Hepatocyte (in vitro differentiated cells): ENCODE measurements around the gene MRPL19. TPM values are rescaled to one million over a fixed set of nuclear protein-coding genes. Genes with fewer than 3 reads are reported as not detected.

ENCODE experiments used
- DNase-seq: peaks from one replicate; pipeline ENCODE4 v3.0.0-alpha.2; 2016; ENCODE audit warnings: low spot score
- H2AFZ ChIP-seq: fragments of 200-600 bp; sonication (generic); 2 replicates; pipeline ENCODE4 v1.6.0; 2016; ENCODE audit warnings: antibody characterized with exemption, mild to moderate bottlenecking
- H3K27ac ChIP-seq: fragments of 200-600 bp; sonication (generic); 2 replicates; pipeline ENCODE4 v1.5.1; 2016; ENCODE audit warnings: mild to moderate bottlenecking
- H3K27me3 ChIP-seq: fragments of 200-600 bp; sonication (generic); 2 replicates; pipeline ENCODE4 v1.6.1; 2016
- H3K36me3 ChIP-seq: fragments of 200-600 bp; sonication (generic); replicated peaks from 2 replicates; pipeline ENCODE4 v1.5.1; 2016; ENCODE audit warnings: low read depth; ENCODE audit not compliant: insufficient read depth
- H3K4me1 ChIP-seq: fragments of 200-600 bp; sonication (generic); 2 replicates; pipeline ENCODE4 v1.5.1; 2016; ENCODE audit warnings: mild to moderate bottlenecking, moderate library complexity; ENCODE audit not compliant: insufficient read depth
- H3K4me2 ChIP-seq: fragments of 200-600 bp; sonication (generic); 2 replicates; pipeline ENCODE4 v1.6.0; 2016
- H3K4me3 ChIP-seq: fragments of 200-600 bp; sonication (generic); 2 replicates; pipeline ENCODE4 v1.5.1; 2016; ENCODE audit warnings: mild to moderate bottlenecking
- H3K79me2 ChIP-seq: fragments of 200-600 bp; sonication (generic); 2 replicates; pipeline ENCODE4 v1.6.0; 2017; ENCODE audit warnings: mild to moderate bottlenecking
- H3K9me2 ChIP-seq: fragments of 200-600 bp; sonication (generic); replicated peaks from 2 replicates; pipeline ENCODE4 v1.6.0; 2017; ENCODE audit warnings: mild to moderate bottlenecking; ENCODE audit not compliant: insufficient read depth
- H3K9me3 ChIP-seq: fragments of 200-600 bp; sonication (generic); 2 replicates; pipeline ENCODE4 v1.5.1; 2016; ENCODE audit warnings: low read depth, mild to moderate bottlenecking
- H4K20me1 ChIP-seq: fragments of 200-600 bp; sonication (generic); 2 replicates; pipeline ENCODE4 v1.6.0; 2016; ENCODE audit warnings: mild to moderate bottlenecking; ENCODE audit not compliant: insufficient read depth, poor library complexity, severe bottlenecking
- EZH2 ChIP-seq: fragments of 200-600 bp; sonication (generic); IDR thresholded peaks from 2 replicates; pipeline ENCODE4 v1.6.1; 2016; ENCODE audit warnings: antibody characterized with exemption, mild to moderate bottlenecking, borderline replicate concordance
- EZH2phosphoT487 ChIP-seq: fragments of 200-600 bp; sonication (generic); IDR thresholded peaks from one replicate; pipeline ENCODE4 v1.6.1; 2018; ENCODE audit warnings: antibody characterized with exemption, mild to moderate bottlenecking, low read depth, moderate library complexity; ENCODE audit not compliant: unreplicated experiment, severe bottlenecking
- WGBS: methylation state at CpG from one replicate; pipeline ENCODE4 v1.1.6; 2016; ENCODE audit warnings: low lambda C conversion rate; ENCODE audit errors: missing lambda C conversion rate; 5-methylcytosine and 5-hydroxymethylcytosine counted together
- polyA plus RNA-seq: library from polyadenylated mRNA; unstranded; fragments of >200 nt; fragmentation: Nextera tagmentation; extraction: Ambion mirVana; gene quantifications from 2 replicates; pipeline ENCODE4 v1.2.1, GENCODE V29; 2016
- total RNA-seq: library from RNA; depleted of rRNA; stranded (reverse); fragments of >200 nt; gene quantifications from 2 replicates; pipeline ENCODE4 v1.2.3, GENCODE V29; 2014
- TF ChIP-seq, protein P1 (sequence below): fragments of 200-600 bp; sonication (generic); IDR thresholded peaks from 2 replicates; pipeline ENCODE4 v1.5.1; 2016; ENCODE audit warnings: antibody characterized with exemption, mild to moderate bottlenecking; ENCODE audit not compliant: poor library complexity

Gene MRPL19
- total and polyA plus RNA-seq, 2 experiments from 2014 or later: 47.9 to 68.7 TPM

DNA sequence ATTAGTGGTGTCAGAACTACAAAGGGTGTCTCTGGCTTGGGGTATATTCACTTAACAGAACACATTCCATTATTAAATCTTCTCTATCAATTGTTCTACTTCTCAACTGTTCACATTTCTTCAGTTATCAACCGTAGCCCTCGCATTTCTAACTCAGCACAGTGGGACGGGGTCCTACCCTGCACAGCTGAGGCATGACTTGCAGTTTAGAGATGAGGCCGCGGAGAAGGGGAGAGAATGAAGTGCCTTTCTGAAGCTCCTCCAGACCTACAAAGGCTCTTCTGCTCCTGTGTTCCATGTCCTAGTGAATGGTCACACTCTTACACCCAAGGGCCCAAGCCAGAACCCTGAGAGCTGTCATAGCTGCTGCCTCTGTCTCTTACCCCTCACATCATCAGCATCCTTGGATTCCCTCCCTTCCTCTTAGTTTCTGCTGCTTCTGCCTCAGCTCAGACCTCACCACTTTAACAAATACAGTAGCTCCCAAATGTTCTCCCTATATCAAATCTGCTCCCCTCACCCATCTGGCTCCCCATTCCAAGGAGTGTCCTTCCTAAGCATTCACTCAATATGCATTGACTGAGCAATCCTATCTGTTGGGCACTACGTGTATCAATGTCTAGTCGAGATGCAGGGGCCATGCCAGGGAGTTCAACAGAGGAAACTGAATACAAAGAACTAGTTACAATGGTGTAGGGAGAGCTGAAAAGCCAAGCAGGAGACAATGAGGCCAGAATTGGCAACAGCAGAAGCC lies 34.3 kb upstream of the MRPL19 start:
- Histone ChIP-seq H4K20me1 (no peaks in the 10 kb centered on the region), H2AFZ (no peak overlapping the region), H3K9me3 (no peaks in the 10 kb centered on the region), H3K79me2 (no peaks in the 10 kb centered on the region), H3K4me1 (peaks cover 5% of the 10 kb centered on the region), H3K27me3 (no peaks in the 10 kb centered on the region), H3K4me2 (no peak overlapping the region), H3K36me3 (no peaks in the 10 kb centered on the region), H3K27ac (no peak overlapping the region), H3K9me2 (no peaks in the 10 kb centered on the region), H3K4me3 (no peak overlapping the region)
- TF ChIP-seq EZH2: no peak
- TF ChIP-seq, protein P1, sequence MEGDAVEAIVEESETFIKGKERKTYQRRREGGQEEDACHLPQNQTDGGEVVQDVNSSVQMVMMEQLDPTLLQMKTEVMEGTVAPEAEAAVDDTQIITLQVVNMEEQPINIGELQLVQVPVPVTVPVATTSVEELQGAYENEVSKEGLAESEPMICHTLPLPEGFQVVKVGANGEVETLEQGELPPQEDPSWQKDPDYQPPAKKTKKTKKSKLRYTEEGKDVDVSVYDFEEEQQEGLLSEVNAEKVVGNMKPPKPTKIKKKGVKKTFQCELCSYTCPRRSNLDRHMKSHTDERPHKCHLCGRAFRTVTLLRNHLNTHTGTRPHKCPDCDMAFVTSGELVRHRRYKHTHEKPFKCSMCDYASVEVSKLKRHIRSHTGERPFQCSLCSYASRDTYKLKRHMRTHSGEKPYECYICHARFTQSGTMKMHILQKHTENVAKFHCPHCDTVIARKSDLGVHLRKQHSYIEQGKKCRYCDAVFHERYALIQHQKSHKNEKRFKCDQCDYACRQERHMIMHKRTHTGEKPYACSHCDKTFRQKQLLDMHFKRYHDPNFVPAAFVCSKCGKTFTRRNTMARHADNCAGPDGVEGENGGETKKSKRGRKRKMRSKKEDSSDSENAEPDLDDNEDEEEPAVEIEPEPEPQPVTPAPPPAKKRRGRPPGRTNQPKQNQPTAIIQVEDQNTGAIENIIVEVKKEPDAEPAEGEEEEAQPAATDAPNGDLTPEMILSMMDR: no peak
- TF ChIP-seq EZH2phosphoT487: no peak
- 95% methylated on average over 7 of the region's 7 CpGs for WGBS
- no peak for DNase-seq

DNA sequence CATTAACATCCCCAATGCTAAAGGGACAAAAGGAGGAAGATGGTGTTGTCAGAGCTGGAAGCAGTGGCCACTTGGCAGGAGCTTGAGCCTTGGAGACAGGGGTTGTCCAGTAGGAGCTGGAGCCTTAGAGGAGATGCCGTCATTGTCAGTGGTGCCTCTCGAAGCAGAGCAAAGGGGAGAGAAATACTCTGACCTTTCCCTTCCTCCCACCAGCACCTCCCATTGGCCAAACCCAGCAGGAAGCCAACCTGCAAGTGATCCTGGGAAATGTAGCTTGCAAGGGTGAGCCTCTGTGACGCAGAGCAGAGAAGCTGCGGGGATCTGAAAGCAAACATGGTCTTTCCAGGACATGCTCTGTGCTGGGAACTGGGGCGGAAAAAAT lies 33.7 kb upstream of the MRPL19 start:
- TF ChIP-seq, protein P1: no peak
- no peak for TF ChIP-seq EZH2
- no peak for TF ChIP-seq EZH2phosphoT487
- 95% methylated on average over 5 of the region's 5 CpGs for WGBS

DNA sequence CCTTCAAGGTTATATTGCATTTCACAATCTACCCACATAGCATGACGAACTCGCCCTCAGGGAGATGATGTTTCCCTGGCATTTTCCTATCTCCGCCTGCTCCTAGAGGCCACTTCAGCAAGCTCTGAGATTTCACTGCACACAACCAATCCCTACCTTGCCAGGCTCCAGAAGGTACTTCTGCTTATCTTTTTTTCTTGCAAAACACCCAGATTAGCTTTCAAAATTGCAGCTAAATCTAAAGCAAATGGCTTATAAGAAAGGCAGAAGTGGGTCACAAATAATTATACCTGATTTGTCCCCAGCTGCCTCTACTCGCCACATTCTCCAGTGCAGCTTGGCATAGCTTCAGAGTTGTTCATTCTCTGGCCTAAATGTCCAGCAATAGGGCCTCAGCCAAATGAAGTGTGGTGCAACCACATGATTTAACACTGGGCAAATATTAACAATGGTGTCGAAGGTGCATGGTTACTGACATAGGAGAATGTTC lies 32.4 kb upstream of the MRPL19 start:
- Histone ChIP-seq H3K4me2 (no peak overlapping the region), H3K36me3 (no peaks in the 10 kb centered on the region), H3K9me3 (no peaks in the 10 kb centered on the region), H3K27me3 (no peaks in the 10 kb centered on the region), H3K9me2 (no peaks in the 10 kb centered on the region), H3K79me2 (no peaks in the 10 kb centered on the region), H4K20me1 (no peaks in the 10 kb centered on the region), H3K4me1 (peaks cover 5% of the 10 kb centered on the region), H3K27ac (no peak overlapping the region), H3K4me3 (no peak overlapping the region), H2AFZ (no peak overlapping the region)
- 88% methylated on average over 5 of the region's 5 CpGs for WGBS
- no peak for TF ChIP-seq EZH2phosphoT487
- no peak for TF ChIP-seq EZH2
- no peak for DNase-seq

More for the DNA sequence above, 33.7 kb upstream of the MRPL19 start:
- no peaks in the 10 kb centered on the region for H3K79me2 ChIP-seq
- no peaks in the 10 kb centered on the region for H3K36me3 ChIP-seq
- no peak for DNase-seq
- H3K27me3 ChIP-seq: no peaks in the 10 kb centered on the region
- no peaks in the 10 kb centered on the region for H3K9me2 ChIP-seq
- no peak overlapping the region for H3K4me2 ChIP-seq
- H2AFZ ChIP-seq: no peak overlapping the region
- H3K4me3 ChIP-seq: no peak overlapping the region
- no peaks in the 10 kb centered on the region for H4K20me1 ChIP-seq
- no peak overlapping the region for H3K27ac ChIP-seq
- H3K9me3 ChIP-seq: no peaks in the 10 kb centered on the region
- H3K4me1 ChIP-seq: peaks cover 5% of the 10 kb centered on the region

DNA sequence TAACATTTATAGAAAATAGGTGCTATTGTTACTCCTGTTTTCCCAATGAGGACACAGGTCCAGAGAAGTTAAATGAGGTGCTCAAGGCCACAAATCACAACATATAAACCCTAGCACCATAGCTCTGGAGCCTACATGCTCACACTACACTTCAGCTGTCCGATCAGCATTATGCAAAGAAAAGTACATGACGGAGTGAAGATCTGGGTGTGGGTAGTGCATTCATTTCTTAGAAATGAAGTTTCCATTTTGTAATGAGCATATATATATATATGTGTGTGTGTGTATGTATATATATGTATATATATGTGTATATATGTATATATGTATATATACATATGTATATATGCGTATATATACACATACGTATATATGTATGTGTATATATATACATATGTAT lies 30.2 kb upstream of the MRPL19 start:
- Histone ChIP-seq H3K4me3 (no peak overlapping the region), H3K27me3 (no peaks in the 10 kb centered on the region), H3K79me2 (no peaks in the 10 kb centered on the region), H4K20me1 (no peaks in the 10 kb centered on the region), H3K4me1 (peaks cover 5% of the 10 kb centered on the region), H3K4me2 (no peak overlapping the region), H3K36me3 (no peaks in the 10 kb centered on the region), H3K27ac (no peak overlapping the region), H3K9me2 (no peaks in the 10 kb centered on the region), H3K9me3 (no peaks in the 10 kb centered on the region), H2AFZ (no peak overlapping the region)
- WGBS: 96% methylated on average over 4 of the region's 4 CpGs
- no peak for DNase-seq
- TF ChIP-seq, protein P1: no peak
- TF ChIP-seq EZH2 (no peak), EZH2phosphoT487 (no peak)
